SU-DHL-6 (cell line): ENCODE results near the gene TKT.

Experiments used
- H2AFZ ChIP-seq: fragments of 200-600 bp; sonication (generic); 2 replicates; pipeline ENCODE4 v1.6.1; 2014; ENCODE audit warnings: low read depth, mild to moderate bottlenecking, moderate library complexity, mixed read lengths, antibody characterized with exemption, low read length; ENCODE audit not compliant: severe bottlenecking
- H3F3A ChIP-seq: fragments of 200-600 bp; shearing (Covaris generic); 2 replicates; pipeline ENCODE4 v1.6.0; 2016; ENCODE audit warnings: antibody characterized with exemption, mild to moderate bottlenecking; ENCODE audit not compliant: insufficient read depth
- H3K27ac ChIP-seq: fragments of 200-600 bp; sonication (generic); 2 replicates; pipeline ENCODE4 v1.5.1; 2016; ENCODE audit warnings: low read depth, mild to moderate bottlenecking, low read length, moderate library complexity, mixed read lengths
- H3K27me3 ChIP-seq: fragments of 200-600 bp; sonication (generic), shearing (Covaris generic); 2 replicates; pipeline ENCODE4 v1.6.0; 2014; ENCODE audit warnings: mild to moderate bottlenecking, low read length
- H3K36me3 ChIP-seq: fragments of 200-600 bp; sonication (generic); 2 replicates; pipeline ENCODE4 v1.6.1; 2014; ENCODE audit warnings: mild to moderate bottlenecking, low read length, mixed read lengths
- H3K4me2 ChIP-seq: fragments of 300-600, 200-600 bp; shearing (Covaris generic), sonication (generic); 2 replicates; pipeline ENCODE4 v1.6.0; 2014; ENCODE audit warnings: low read length, low read depth, mild to moderate bottlenecking; ENCODE audit not compliant: poor library complexity, severe bottlenecking
- H3K4me3 ChIP-seq: fragments of 200-600 bp; sonication (generic); 2 replicates; pipeline ENCODE4 v1.5.1; 2014; ENCODE audit warnings: antibody characterized with exemption, low read length, mild to moderate bottlenecking, mixed read lengths; ENCODE audit not compliant: insufficient read depth, poor library complexity, severe bottlenecking
- H3K79me2 ChIP-seq: fragments of 200-600 bp; sonication (generic); 2 replicates; pipeline ENCODE4 v1.6.1; 2014; ENCODE audit warnings: mild to moderate bottlenecking, low read length, moderate library complexity; ENCODE audit not compliant: insufficient read depth
- H3K9ac ChIP-seq: fragments of 200-600 bp; sonication (generic); 2 replicates; pipeline ENCODE4 v1.7.0; 2014; ENCODE audit warnings: mild to moderate bottlenecking, low read length
- H3K9me2 ChIP-seq: fragments of 200-600 bp; sonication (generic); replicated peaks from 2 replicates; pipeline ENCODE4 v1.6.1; 2014; ENCODE audit warnings: low read length; ENCODE audit not compliant: insufficient read depth
- H3K9me3 ChIP-seq: fragments of 200-600 bp; sonication (generic); 2 replicates; pipeline ENCODE4 v1.6.1; 2014; ENCODE audit warnings: low read length, mixed read lengths; ENCODE audit not compliant: insufficient read depth
- H4K20me1 ChIP-seq: fragments of 200-600 bp; sonication (generic); 2 replicates; pipeline ENCODE4 v1.6.1; 2014; ENCODE audit warnings: low read depth, mild to moderate bottlenecking, antibody characterized with exemption, low read length, moderate library complexity, mixed read lengths
- CTCF ChIP-seq: fragments of 200-600 bp; sonication (generic); IDR thresholded peaks from one replicate; pipeline ENCODE4 v1.5.1; 2017; ENCODE audit warnings: antibody characterized with exemption, mild to moderate bottlenecking, low read length, moderate library complexity; ENCODE audit not compliant: insufficient read depth, poor library complexity, severe bottlenecking
- EZH2phosphoT487 ChIP-seq: fragments of 200-600 bp; sonication (generic), shearing (Covaris generic); conservative IDR thresholded peaks from 2 replicates; pipeline ENCODE4 v1.6.1; 2018; ENCODE audit warnings: mild to moderate bottlenecking, antibody characterized with exemption, low read length, moderate library complexity, mixed read lengths

The TKT gene

DNA sequence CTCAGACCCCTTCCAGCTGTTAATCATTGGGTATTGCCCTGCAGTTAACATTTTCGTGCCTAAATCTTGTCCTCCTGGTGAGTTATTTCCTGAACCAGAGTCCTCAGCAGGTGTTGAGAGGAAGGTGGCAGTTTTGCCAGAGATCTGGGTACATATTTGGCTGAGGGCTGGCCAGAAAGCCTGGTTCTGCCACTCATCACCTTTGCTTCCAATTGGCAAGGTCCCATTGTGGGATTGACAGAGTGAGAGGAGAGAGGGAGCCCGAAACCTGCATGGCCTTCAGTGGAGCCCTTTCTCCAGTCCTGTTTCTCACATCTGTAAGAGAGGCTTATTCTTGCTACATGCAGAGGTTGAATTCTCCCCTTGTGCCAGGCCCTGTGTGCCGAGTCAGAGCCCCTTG, 8.9 kb upstream of the TKT start:
- Histone ChIP-seq H4K20me1 (no peaks in the 10 kb centered on the region), H3K9ac (no peak overlapping the region), H3K36me3 (no peaks in the 10 kb centered on the region), H2AFZ (no peak overlapping the region), H3F3A (no peaks in the 10 kb centered on the region), H3K9me2 (no peaks in the 10 kb centered on the region), H3K4me2 (no peak overlapping the region), H3K4me3 (no peak overlapping the region), H3K27ac (no peak overlapping the region), H3K9me3 (no peaks in the 10 kb centered on the region), H3K27me3 (no peaks in the 10 kb centered on the region), H3K79me2 (no peaks in the 10 kb centered on the region)
- TF ChIP-seq EZH2phosphoT487, result no peak
- TF ChIP-seq CTCF, result no peak

DNA sequence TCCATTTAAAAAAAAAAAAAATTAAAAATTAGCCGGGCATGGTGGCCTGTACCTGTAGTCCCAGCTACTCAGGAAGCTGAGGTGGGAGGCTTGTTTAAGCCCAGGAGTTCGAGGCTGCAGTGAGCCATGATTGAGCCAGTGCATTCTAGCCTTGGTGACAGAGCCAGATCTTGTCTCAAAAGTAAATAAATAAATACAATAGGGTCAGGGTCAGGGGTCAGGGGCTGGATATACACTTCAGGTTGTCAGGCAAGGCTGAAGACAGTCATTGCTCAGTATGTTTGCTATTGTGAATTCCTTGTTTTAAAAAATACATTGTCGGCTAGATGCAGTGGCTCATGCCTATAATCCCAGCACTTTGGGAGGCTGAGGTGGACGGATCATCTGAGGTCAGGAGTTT, 8.1 kb upstream of the TKT start:
- Histone ChIP-seq H2AFZ (no peak overlapping the region), H3K36me3 (no peaks in the 10 kb centered on the region), H3K9me2 (no peaks in the 10 kb centered on the region), H3K9me3 (no peaks in the 10 kb centered on the region), H3K4me3 (no peak overlapping the region), H3K9ac (no peak overlapping the region), H4K20me1 (no peaks in the 10 kb centered on the region), H3K27me3 (no peaks in the 10 kb centered on the region), H3K4me2 (no peak overlapping the region), H3F3A (no peaks in the 10 kb centered on the region), H3K27ac (no peak overlapping the region), H3K79me2 (no peaks in the 10 kb centered on the region)
- no peak for TF ChIP-seq CTCF
- no peak for TF ChIP-seq EZH2phosphoT487

GRCh38 chr3:53261712-53262111, 5.9 kb upstream of the TKT start:
- no peak for TF ChIP-seq CTCF
- Histone ChIP-seq H3K27ac (no peak overlapping the region), H3K79me2 (no peaks in the 10 kb centered on the region), H3F3A (no peaks in the 10 kb centered on the region), H4K20me1 (no peaks in the 10 kb centered on the region), H3K27me3 (no peaks in the 10 kb centered on the region), H3K9ac (no peak overlapping the region), H3K4me3 (no peak overlapping the region), H3K9me2 (no peaks in the 10 kb centered on the region), H3K9me3 (no peaks in the 10 kb centered on the region), H3K4me2 (no peak overlapping the region), H3K36me3 (no peaks in the 10 kb centered on the region), H2AFZ (no peak overlapping the region)

GRCh38 chr3:53260286-53260785, 4.5 kb upstream of the TKT start:
- Histone ChIP-seq H2AFZ (no peak overlapping the region), H3K79me2 (peaks cover 3% of the 10 kb centered on the region), H3F3A (no peaks in the 10 kb centered on the region), H3K9ac (no peak overlapping the region), H3K27me3 (no peaks in the 10 kb centered on the region), H3K9me2 (no peaks in the 10 kb centered on the region), H3K9me3 (no peaks in the 10 kb centered on the region), H3K36me3 (no peaks in the 10 kb centered on the region), H4K20me1 (no peaks in the 10 kb centered on the region), H3K4me3 (no peak overlapping the region), H3K4me2 (no peak overlapping the region), H3K27ac (no peak overlapping the region)
- TF ChIP-seq CTCF (no peak), EZH2phosphoT487 (no peak)
